Pancreas (tissue), 10 donors: ENCODE results near the gene HDAC4. TPM values are rescaled to one million over a fixed set of nuclear protein-coding genes. Genes with fewer than 3 reads are reported as not detected.

ENCODE experiments used
- ATAC-seq, 4 donors: fragments of 200-7000 bp; cut with Tn5 transposase; one replicate each; pipeline versions ENCODE4 v1.8.0 to v1.9.1; 2020; ENCODE audit warnings: mild to moderate bottlenecking in 4 of 4, moderate library complexity in 4 of 4
- DNase-seq, 6 donors: peaks; one replicate each; pipeline ENCODE4 v3.0.0-alpha.2; 2020
- FAIRE-seq: peaks from 2 replicates; lab custom pipeline; 2012; peaks lifted over from hg19 to GRCh38; lab: Jason Lieb, UNC
- H3K27ac ChIP-seq, 4 donors: fragments of 200-600 bp; sonication (generic); 1 replicate in 3 of 4; 2 replicates in 1 of 4; pipeline versions ENCODE4 v1.5.0 to v1.8.0; 2020
- H3K27me3 ChIP-seq, 4 donors: fragments of 200-600 bp; one replicate each; pipeline ENCODE4 v1.8.0; 2021
- H3K36me3 ChIP-seq, 3 donors: fragments of 200-600 bp; sonication (generic) in 1 of 3; one replicate each; pipeline versions ENCODE4 v1.5.0 to v1.8.0; 2020 to 2021
- H3K4me1 ChIP-seq, 3 donors: fragments of 200-600 bp; one replicate each; pipeline ENCODE4 v1.8.0; 2021
- H3K4me3 ChIP-seq, 4 donors: fragments of 200-600 bp; sonication (generic) in 2 of 4; one replicate each; pipeline versions ENCODE4 v1.5.0 to v1.8.0; 2020 to 2021
- H3K9me3 ChIP-seq, 4 donors: fragments of 200-600 bp; one replicate each; pipeline ENCODE4 v1.8.0; 2021
- WGBS, 2 donors: extraction: QIAGEN DNeasy Blood & Tissue Kit; methylation state at CpG; one replicate each; pipeline ENCODE4 v1.1.7; 2013; 5-methylcytosine and 5-hydroxymethylcytosine counted together
- intact Hi-C, 3 donors: fragments of 100-400 bp; cut with DNase I; formaldehyde crosslinking; loops; one replicate each; pipeline versions ENCODE4 v1.11.1 to v1.14.2; 2022
- polyA plus RNA-seq, 2 donors: library from polyadenylated mRNA; stranded (reverse); fragments of 200-250 nt; gene quantifications; one replicate each; pipeline ENCODE4 v1.2.3, GENCODE V29; 2013
- total RNA-seq, 6 donors: library from RNA; stranded (reverse); fragmentation: NEBNext Ultra II Directional in 4 of 6; extraction: Animal tissue kit (Norgen Biotek cat#: 25700) in 4 of 6; gene quantifications; one replicate each; pipeline versions ENCODE4 v1.2.1 to v1.2.4, GENCODE V29; 2021 to 2023
- TF ChIP-seq, protein P1 (sequence below), 4 donors: fragments of 200-600 bp; sonication (generic) in 3 of 4; IDR thresholded peaks; one replicate each; pipeline versions ENCODE4 v1.5.0 to v1.8.0; 2021; ENCODE audit warnings: antibody characterized with exemption in 4 of 4
- donor health status: healthy with polysubstance abuse.
- donor health status: DM: no; HTN: no; CAD: no; lungs with moderate emphysema.
- donor health status: DM: no; HTN: no; CAD: no.
- donor health status: control.
- donor health status: control.
- donor health status: Bipolar disorder and iron deficiency.
- donor health status: DM: yes; HTN: yes; CAD: no.
- donor health status: DM: no; HTN: no; CAD: no.
- donor health status: DM: no; HTN: no; CAD: no.
- donor health status: DM: yes; HTN: yes; CAD: no.

HDAC4 gene
- total and polyA plus RNA-seq, 8 donors, result 8.2 to 31.8 (median 16.6) TPM

DNA sequence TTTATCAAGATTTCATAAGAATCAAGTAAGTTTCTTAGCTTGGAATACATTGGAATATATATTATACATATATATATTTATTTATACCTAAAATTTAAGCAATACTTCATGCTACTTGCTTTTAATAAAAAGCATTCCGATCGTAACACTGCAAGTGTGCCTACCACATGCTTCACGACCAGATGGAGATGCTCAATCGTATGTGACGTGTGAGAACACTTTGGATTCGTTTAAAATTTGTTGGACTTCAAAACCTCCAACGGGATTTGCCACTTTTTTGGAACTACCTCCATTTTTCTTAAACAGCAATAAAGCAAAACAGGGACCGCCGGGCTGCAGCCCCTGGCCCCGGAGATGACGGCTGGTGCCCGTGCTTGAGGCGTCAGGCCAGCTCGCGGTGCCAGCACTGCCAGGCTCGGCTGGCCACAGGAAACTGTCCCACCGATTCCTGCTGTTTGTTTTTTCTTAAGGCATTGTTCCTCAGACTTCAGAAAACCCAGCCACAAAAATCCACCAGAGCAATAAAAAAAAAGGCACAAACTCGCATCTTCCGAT, 348.9 kb downstream of the HDAC4 start:
- intact Hi-C loops, result no loop called here
- DNase-seq, result peak in 1 of 6 donors; percentile 41
- H3K27ac ChIP-seq, result no peak overlapping the region
- H3K36me3 ChIP-seq, result peaks cover 0 to 12% (median 0%) of the 10 kb centered on the region in 3 donors
- 97% methylated on average over 19 of the region's 19 CpGs for WGBS, 2 donors
- FAIRE-seq, result no peak
- no peaks in the 10 kb centered on the region for H3K9me3 ChIP-seq
- H3K4me1 ChIP-seq, result no peaks in the 10 kb centered on the region
- TF ChIP-seq, protein P1, sequence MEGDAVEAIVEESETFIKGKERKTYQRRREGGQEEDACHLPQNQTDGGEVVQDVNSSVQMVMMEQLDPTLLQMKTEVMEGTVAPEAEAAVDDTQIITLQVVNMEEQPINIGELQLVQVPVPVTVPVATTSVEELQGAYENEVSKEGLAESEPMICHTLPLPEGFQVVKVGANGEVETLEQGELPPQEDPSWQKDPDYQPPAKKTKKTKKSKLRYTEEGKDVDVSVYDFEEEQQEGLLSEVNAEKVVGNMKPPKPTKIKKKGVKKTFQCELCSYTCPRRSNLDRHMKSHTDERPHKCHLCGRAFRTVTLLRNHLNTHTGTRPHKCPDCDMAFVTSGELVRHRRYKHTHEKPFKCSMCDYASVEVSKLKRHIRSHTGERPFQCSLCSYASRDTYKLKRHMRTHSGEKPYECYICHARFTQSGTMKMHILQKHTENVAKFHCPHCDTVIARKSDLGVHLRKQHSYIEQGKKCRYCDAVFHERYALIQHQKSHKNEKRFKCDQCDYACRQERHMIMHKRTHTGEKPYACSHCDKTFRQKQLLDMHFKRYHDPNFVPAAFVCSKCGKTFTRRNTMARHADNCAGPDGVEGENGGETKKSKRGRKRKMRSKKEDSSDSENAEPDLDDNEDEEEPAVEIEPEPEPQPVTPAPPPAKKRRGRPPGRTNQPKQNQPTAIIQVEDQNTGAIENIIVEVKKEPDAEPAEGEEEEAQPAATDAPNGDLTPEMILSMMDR (IDR thresholded peaks at IDR 0.05), result no peak
- no peak for ATAC-seq
- no peak overlapping the region for H3K4me3 ChIP-seq
- no peaks in the 10 kb centered on the region for H3K27me3 ChIP-seq

DNA sequence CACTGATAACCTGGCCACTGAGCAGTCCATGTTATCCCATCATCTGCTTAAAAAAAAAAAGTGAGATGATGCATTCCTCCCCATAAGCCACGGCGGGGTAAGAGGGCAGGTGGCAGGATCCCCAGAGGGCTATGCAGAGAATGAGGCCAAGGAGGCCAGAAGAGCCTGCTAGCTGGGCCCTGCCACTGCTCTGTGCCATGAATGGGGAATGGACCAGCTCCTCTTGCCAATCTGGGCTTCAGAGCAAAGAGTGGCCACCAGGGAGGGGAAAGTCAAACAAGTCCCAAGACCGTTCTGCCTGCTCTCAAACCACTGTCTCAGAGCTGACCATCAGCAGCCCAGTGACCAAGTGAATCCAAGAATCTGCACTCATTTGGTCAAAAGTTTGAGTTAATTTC, 350.6 kb downstream of the HDAC4 start:
- no peak for FAIRE-seq
- intact Hi-C loops, result no loop called here

GRCh38 chr2:239049421-239050251, 351.2 kb downstream of the HDAC4 start:
- H3K4me3 ChIP-seq, result no peak overlapping the region
- ATAC-seq, result no peak
- H3K36me3 ChIP-seq, result peaks cover 0 to 12% (median 0%) of the 10 kb centered on the region in 3 donors
- WGBS, 2 donors, result 94 to 96% methylated on average over 27 to 28 of the region's 28 CpGs
- no peak for FAIRE-seq
- peak in 1 of 6 donors; percentile 25 for DNase-seq
- TF ChIP-seq, protein P1 (IDR thresholded peaks at IDR 0.05), result no peak
- H3K27me3 ChIP-seq, result no peaks in the 10 kb centered on the region
- H3K27ac ChIP-seq, result no peak overlapping the region
- H3K9me3 ChIP-seq, result no peaks in the 10 kb centered on the region
- intact Hi-C loops, result no loop called here
- H3K4me1 ChIP-seq, result no peaks in the 10 kb centered on the region

More for the DNA sequence above, 350.6 kb downstream of the HDAC4 start:
- WGBS, 2 donors, result 92 to 96% methylated on average over 3 of the region's 3 CpGs
- DNase-seq, result no peak
- Histone ChIP-seq H3K4me3 (no peak overlapping the region), H3K27ac (no peak overlapping the region), H3K36me3 (peaks cover 0 to 12% (median 0%) of the 10 kb centered on the region in 3 donors), H3K9me3 (no peaks in the 10 kb centered on the region), H3K27me3 (no peaks in the 10 kb centered on the region), H3K4me1 (no peaks in the 10 kb centered on the region)
- TF ChIP-seq, protein P1 (IDR thresholded peaks at IDR 0.05), result no peak
- ATAC-seq, result no peak

GRCh38 chr2:239048736-239049135, 352.1 kb downstream of the HDAC4 start:
- H3K4me1 ChIP-seq, result no peaks in the 10 kb centered on the region
- no peak overlapping the region for H3K27ac ChIP-seq
- no peaks in the 10 kb centered on the region for H3K27me3 ChIP-seq
- H3K4me3 ChIP-seq, result no peak overlapping the region
- TF ChIP-seq, protein P1 (IDR thresholded peaks at IDR 0.05), result no peak
- intact Hi-C loops, result no loop called here
- FAIRE-seq (no peak), ATAC-seq (no peak), DNase-seq (no peak)
- 84 to 86% methylated on average over 16 of the region's 16 CpGs for WGBS, 2 donors
- H3K9me3 ChIP-seq, result no peaks in the 10 kb centered on the region
- peaks cover 0 to 12% (median 0%) of the 10 kb centered on the region in 3 donors for H3K36me3 ChIP-seq
